Gastrocnemius medialis (tissue), 4 donors: ENCODE measurements around the gene CCNB3.

Experiments used
- CTCF ChIP-seq, 5 experiments: fragments of 450-650 bp in 3 of 5; fragments of 200-600 bp in 2 of 5; sonication (generic) in 2 of 5; IDR thresholded peaks in 4 of 5; conservative IDR thresholded peaks in 1 of 5; 1 replicate in 4 of 5; 2 replicates in 1 of 5; pipeline ENCODE4 v1.5.1; 2016 to 2019; ENCODE audit warnings: antibody characterized with exemption in 5 of 5, mild to moderate bottlenecking in 3 of 5, moderate library complexity in 3 of 5
- POLR2A ChIP-seq, 2 donors: fragments of 450-650 bp; IDR thresholded peaks; one replicate each; pipeline ENCODE4 v1.6.1; 2017; ENCODE audit warnings: antibody characterized with exemption in 2 of 2, mild to moderate bottlenecking in 2 of 2, moderate library complexity in 2 of 2

DNA sequence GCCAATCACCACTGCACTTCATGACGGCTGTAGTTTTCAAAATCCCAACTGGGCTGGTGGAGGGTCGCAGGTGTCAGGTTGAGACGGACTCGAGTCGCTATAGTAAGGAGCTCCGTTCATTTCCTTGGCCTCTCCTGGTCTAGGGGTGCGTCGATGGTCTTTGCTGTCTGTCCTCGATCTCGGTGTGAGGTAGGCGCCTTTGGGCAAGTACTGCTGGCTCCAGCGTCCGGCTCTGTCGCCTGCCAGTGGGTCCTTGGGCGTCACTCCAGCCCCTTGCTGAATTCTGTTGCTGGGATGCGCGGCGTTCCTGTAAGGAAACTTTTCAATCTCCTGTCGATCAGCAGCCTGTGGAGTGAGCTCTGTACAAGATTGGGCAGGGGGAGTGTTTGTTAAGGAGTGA is 76.7 kb downstream of the CCNB3 start:
- TF ChIP-seq CTCF (IDR thresholded peaks at IDR 0.05 in 4 of 5, conservative IDR thresholded peaks at IDR 0.05 in 1 of 5) (no peak), POLR2A (IDR thresholded peaks at IDR 0.05) (no peak)
